Stimulated activated CD8-positive, alpha-beta memory T cell treated with anti-CD3 and anti-CD28 coated beads, Interleukin-7, amount 100 ng/mL, for 48 hours (primary cell): ENCODE results near the gene STPG1.

Experiments
- DNase-seq, 2 donors: peaks; one replicate each; pipeline ENCODE4 v3.0.0-alpha.2; 2020; ENCODE audit warnings: low read depth in 1 of 2; ENCODE audit errors: extremely low read depth in 1 of 2

Gene STPG1

GRCh38 chr1:24374891-24375786 lies 38.4 kb downstream of the STPG1 start:
- DNase-seq = no peak

- no peak for DNase-seq
Measured at GRCh38 chr1:24373710-24374109, 39.9 kb downstream of the STPG1 start.

GRCh38 chr1:24373044-24373443 lies 40.5 kb downstream of the STPG1 start:
- DNase-seq = no peak

- no peak for DNase-seq
Measured at GRCh38 chr1:24369801-24370200, 43.8 kb downstream of the STPG1 start.

- DNase-seq = no peak
Measured at GRCh38 chr1:24369199-24369598, 44.4 kb downstream of the STPG1 start.

GRCh38 chr1:24366707-24367106 lies 46.9 kb downstream of the STPG1 start:
- no peak for DNase-seq

GRCh38 chr1:24364975-24365678 lies 48.5 kb downstream of the STPG1 start:
- peak; percentile 20 to 38 for DNase-seq

GRCh38 chr1:24364605-24364974 lies 49.0 kb downstream of the STPG1 start:
- no peak for DNase-seq

- DNase-seq = no peak
Measured at GRCh38 chr1:24363994-24364393, 49.6 kb downstream of the STPG1 start.

GRCh38 chr1:24362982-24363614 lies 50.5 kb downstream of the STPG1 start:
- DNase-seq = no peak

- no peak for DNase-seq
Measured at GRCh38 chr1:24362396-24362795, 51.2 kb downstream of the STPG1 start.

- DNase-seq = no peak
Measured at GRCh38 chr1:24361811-24362210, 51.8 kb downstream of the STPG1 start.

- DNase-seq = no peak
Measured at GRCh38 chr1:24360681-24361080, 52.9 kb downstream of the STPG1 start.

GRCh38 chr1:24357038-24357437 lies 56.5 kb downstream of the STPG1 start:
- DNase-seq = no peak

GRCh38 chr1:24355466-24355865 lies 58.1 kb downstream of the STPG1 start:
- DNase-seq = no peak

GRCh38 chr1:24353292-24353891 lies 60.2 kb downstream of the STPG1 start:
- DNase-seq = no peak

GRCh38 chr1:24351918-24352627 lies 61.5 kb downstream of the STPG1 start:
- DNase-seq = peak in 1 of 2 donors; percentile 50

GRCh38 chr1:24351247-24351646 lies 62.3 kb downstream of the STPG1 start:
- no peak for DNase-seq

- peak in 1 of 2 donors; percentile 19 for DNase-seq
Measured at GRCh38 chr1:24349891-24350290, 63.7 kb downstream of the STPG1 start.

GRCh38 chr1:24348196-24348595 lies 65.4 kb downstream of the STPG1 start:
- no peak for DNase-seq
